ENCODE data around the gene MAP3K21.

MAP3K21 gene

GRCh38 chr1:233327651-233328141, at the start of gene MAP3K21:
MAP3K21 (plus strand) TSS chr1:233327724; CDS start chr1:233328029, 305 bp downstream.
- peak within 1 kb of the TSS; percentile 27 for H3K27ac ChIP-seq (ENCODE audit: poor library complexity, severe bottlenecking)
- no peak for TF ChIP-seq CTCF (IDR thresholded peaks at IDR 0.05; ENCODE audit: poor library complexity, severe bottlenecking)
- H3K4me3 ChIP-seq (ENCODE audit: severe bottlenecking): peak within 1 kb of the TSS; percentile 97
- DNase-seq (ENCODE audit: low spot score) (no peak), ATAC-seq (ENCODE audit: low read depth) (peak; percentile 56)
- H3K36me3 ChIP-seq (ENCODE audit: low read depth): no peaks in the 10 kb centered on the region
- H3K9me3 ChIP-seq (ENCODE audit: severe bottlenecking): no peaks in the 10 kb centered on the region
- H3K27me3 ChIP-seq (ENCODE audit: insufficient read depth, poor library complexity, severe bottlenecking): no peaks in the 10 kb centered on the region
- H3K4me1 ChIP-seq (ENCODE audit: insufficient read depth, poor library complexity, severe bottlenecking): peaks cover 5% of the 10 kb centered on the region

- Histone ChIP-seq H3K4me1 (ENCODE audit: insufficient read depth, poor library complexity, severe bottlenecking) (no peaks in the 10 kb centered on the region), H3K4me3 (ENCODE audit: severe bottlenecking) (no peak overlapping the region), H3K27me3 (ENCODE audit: insufficient read depth, poor library complexity, severe bottlenecking) (no peaks in the 10 kb centered on the region), H3K27ac (ENCODE audit: poor library complexity, severe bottlenecking) (no peak overlapping the region), H3K36me3 (ENCODE audit: low read depth) (0 out of 2 replicates have a peak, but pooled peaks cover 5% of the 10 kb centered on the region), H3K9me3 (ENCODE audit: severe bottlenecking) (no peaks in the 10 kb centered on the region)
- no peak for TF ChIP-seq CTCF (IDR thresholded peaks at IDR 0.05; ENCODE audit: poor library complexity, severe bottlenecking)
- DNase-seq (ENCODE audit: low spot score) (no peak), ATAC-seq (ENCODE audit: low read depth) (no peak)
These were observed 48.9 kb upstream of the MAP3K21 start for GRCh38 chr1:233278631-233279030.

GRCh38 chr1:233279971-233280370, 47.6 kb upstream of the MAP3K21 start:
- no peak for TF ChIP-seq CTCF (IDR thresholded peaks at IDR 0.05; ENCODE audit: poor library complexity, severe bottlenecking)
- H3K27me3 ChIP-seq (ENCODE audit: insufficient read depth, poor library complexity, severe bottlenecking): no peaks in the 10 kb centered on the region
- DNase-seq (ENCODE audit: low spot score): no peak
- no peaks in the 10 kb centered on the region for H3K4me1 ChIP-seq (ENCODE audit: insufficient read depth, poor library complexity, severe bottlenecking)
- H3K36me3 ChIP-seq (ENCODE audit: low read depth): 0 out of 2 replicates have a peak, but pooled peaks cover 5% of the 10 kb centered on the region
- no peaks in the 10 kb centered on the region for H3K9me3 ChIP-seq (ENCODE audit: severe bottlenecking)
- no peak overlapping the region for H3K27ac ChIP-seq (ENCODE audit: poor library complexity, severe bottlenecking)
- no peak overlapping the region for H3K4me3 ChIP-seq (ENCODE audit: severe bottlenecking)
- ATAC-seq (ENCODE audit: low read depth): no peak

- Histone ChIP-seq H3K27ac (ENCODE audit: poor library complexity, severe bottlenecking) (no peak overlapping the region), H3K4me3 (ENCODE audit: severe bottlenecking) (no peak overlapping the region), H3K4me1 (ENCODE audit: insufficient read depth, poor library complexity, severe bottlenecking) (no peaks in the 10 kb centered on the region), H3K36me3 (ENCODE audit: low read depth) (peaks cover 7% of the 10 kb centered on the region; the same call in 1 of the 2 replicates), H3K27me3 (ENCODE audit: insufficient read depth, poor library complexity, severe bottlenecking) (no peaks in the 10 kb centered on the region), H3K9me3 (ENCODE audit: severe bottlenecking) (no peaks in the 10 kb centered on the region)
- TF ChIP-seq CTCF (IDR thresholded peaks at IDR 0.05; ENCODE audit: poor library complexity, severe bottlenecking): no peak
- no peak for DNase-seq (ENCODE audit: low spot score)
- ATAC-seq (ENCODE audit: low read depth): no peak
These were observed 45.6 kb upstream of the MAP3K21 start for GRCh38 chr1:233281711-233282581.

GRCh38 chr1:233282582-233282886, 45.0 kb upstream of the MAP3K21 start:
- Histone ChIP-seq H3K4me3 (ENCODE audit: severe bottlenecking) (no peak overlapping the region), H3K27ac (ENCODE audit: poor library complexity, severe bottlenecking) (no peak overlapping the region), H3K9me3 (ENCODE audit: severe bottlenecking) (no peaks in the 10 kb centered on the region), H3K27me3 (ENCODE audit: insufficient read depth, poor library complexity, severe bottlenecking) (no peaks in the 10 kb centered on the region), H3K36me3 (ENCODE audit: low read depth) (peaks cover 11% of the 10 kb centered on the region; the same call in 1 of the 2 replicates), H3K4me1 (ENCODE audit: insufficient read depth, poor library complexity, severe bottlenecking) (no peaks in the 10 kb centered on the region)
- no peak for TF ChIP-seq CTCF (IDR thresholded peaks at IDR 0.05; ENCODE audit: poor library complexity, severe bottlenecking)
- no peak for DNase-seq (ENCODE audit: low spot score)
- ATAC-seq (ENCODE audit: low read depth): no peak

Measured in RWPE2 (cell line).